ENCODE measurements around the gene ALG14.

GRCh38 chr1:95028954-95029353 is 43.8 kb downstream of the ALG14 start:
- TF ChIP-seq CTCF (IDR thresholded peaks at IDR 0.05; ENCODE audit: extremely low read depth in 1 of 2, insufficient read depth in 1 of 2, low read depth in 1 of 2, low read length in 2 of 2) (no peak), JUN (IDR thresholded peaks at IDR 0.05; ENCODE audit: borderline replicate concordance, insufficient read depth, insufficient read length, low read depth) (no peak), POLR2A (IDR thresholded peaks at IDR 0.05; ENCODE audit: low read depth, low read length) (no peak), MYC (IDR thresholded peaks at IDR 0.05; ENCODE audit: low read depth, low read length) (no peak), EZH2 (IDR thresholded peaks at IDR 0.05; ENCODE audit: borderline replicate concordance, low read depth, low read length, severe bottlenecking) (no peak), POLR2AphosphoS5 (IDR thresholded peaks at IDR 0.05; ENCODE audit: insufficient read depth, low read depth, low read length) (no peak)

Data from endothelial cell of umbilical vein (primary cell).